Naive thymus-derived CD8-positive, alpha-beta T cell (primary cell): ENCODE data around the gene ZNF728. TPM values are rescaled to one million over a fixed set of nuclear protein-coding genes. Genes with fewer than 3 reads are reported as not detected.

Source experiments
- polyA plus RNA-seq, 3 donors: library from polyadenylated mRNA; unstranded; fragments of 300-500 nt; fragmentation: Illumina TruSeq; gene quantifications; one replicate each; pipeline ENCODE4 v1.2.3, GENCODE V29; 2021
- total RNA-seq, 8 experiments: library from RNA in 2 of 8; stranded (reverse) in 2 of 8; gene quantifications; one replicate each; pipeline ENCODE4 v1.2.3 and lab custom pipeline; 2021 to 2026

Gene ZNF728
- total and polyA plus RNA-seq, 5 experiments from 2014 or later, result not detected

Other genes with a start within 250 kb of the ZNF728 start
- gene ZNF99, start 219.0 kb downstream of the ZNF728 start, total RNA-seq, result under 1 TPM in 1 of 2 experiments, not detected in 1; 0.05 TPM
- not detected for gene ZNF99, start 219.0 kb downstream of the ZNF728 start, polyA plus RNA-seq
- gene ZNF723, start 170.9 kb downstream of the ZNF728 start, total RNA-seq, result not detected
- not detected for gene ZNF723, start 170.9 kb downstream of the ZNF728 start, polyA plus RNA-seq
- not detected for gene ZNF730, start 113.8 kb upstream of the ZNF728 start, total RNA-seq
- gene ZNF730, start 113.8 kb upstream of the ZNF728 start, polyA plus RNA-seq, result not detected
- gene ZNF724, start 247.2 kb upstream of the ZNF728 start, total RNA-seq, result 1 to 10 TPM; 7.5 to 7.8 TPM
- 1 to 10 TPM; 1.9 to 2.6 (median 2.3) TPM for gene ZNF724, start 247.2 kb upstream of the ZNF728 start, polyA plus RNA-seq